Measurements from ENCODE around the gene PTPRT. TPM values are rescaled to one million over a fixed set of nuclear protein-coding genes. Genes with fewer than 3 reads are reported as not detected.

The PTPRT gene
- total RNA-seq, 1 experiment from 2014 or later: not detected

DNA sequence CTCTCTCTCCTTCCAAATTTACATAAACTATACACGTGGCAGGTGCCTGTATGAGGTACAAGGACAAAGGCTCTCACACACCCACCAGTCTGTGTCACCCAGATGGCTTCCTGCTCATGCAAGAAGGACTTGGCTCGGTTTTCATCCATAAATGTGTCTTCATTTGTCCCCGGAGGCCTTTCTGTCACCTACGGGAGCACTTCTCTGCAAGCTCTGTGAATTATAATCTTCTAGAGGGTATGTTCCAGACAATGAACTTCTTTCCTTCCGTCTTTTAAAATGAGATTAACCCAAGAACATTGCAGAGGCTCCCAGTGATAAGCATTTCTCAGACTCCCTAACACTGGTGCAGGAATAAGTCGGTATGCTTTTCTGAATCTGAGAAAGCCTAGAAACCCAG, 123.6 kb downstream of the PTPRT start:
- BruUV-seq (replicated peaks): no TSS peak
- TF ChIP-seq TCF7L2 (IDR thresholded peaks at IDR 0.05; ENCODE audit: low read depth, low read length) (no peak), SIN3A (IDR thresholded peaks at IDR 0.05; ENCODE audit: borderline replicate concordance, insufficient read depth, low read depth, low read length) (no peak), POLR2AphosphoS5 (IDR thresholded peaks at IDR 0.05; ENCODE audit: low read depth, low read length) (no peak)
- TF ChIP-seq, protein P1, sequence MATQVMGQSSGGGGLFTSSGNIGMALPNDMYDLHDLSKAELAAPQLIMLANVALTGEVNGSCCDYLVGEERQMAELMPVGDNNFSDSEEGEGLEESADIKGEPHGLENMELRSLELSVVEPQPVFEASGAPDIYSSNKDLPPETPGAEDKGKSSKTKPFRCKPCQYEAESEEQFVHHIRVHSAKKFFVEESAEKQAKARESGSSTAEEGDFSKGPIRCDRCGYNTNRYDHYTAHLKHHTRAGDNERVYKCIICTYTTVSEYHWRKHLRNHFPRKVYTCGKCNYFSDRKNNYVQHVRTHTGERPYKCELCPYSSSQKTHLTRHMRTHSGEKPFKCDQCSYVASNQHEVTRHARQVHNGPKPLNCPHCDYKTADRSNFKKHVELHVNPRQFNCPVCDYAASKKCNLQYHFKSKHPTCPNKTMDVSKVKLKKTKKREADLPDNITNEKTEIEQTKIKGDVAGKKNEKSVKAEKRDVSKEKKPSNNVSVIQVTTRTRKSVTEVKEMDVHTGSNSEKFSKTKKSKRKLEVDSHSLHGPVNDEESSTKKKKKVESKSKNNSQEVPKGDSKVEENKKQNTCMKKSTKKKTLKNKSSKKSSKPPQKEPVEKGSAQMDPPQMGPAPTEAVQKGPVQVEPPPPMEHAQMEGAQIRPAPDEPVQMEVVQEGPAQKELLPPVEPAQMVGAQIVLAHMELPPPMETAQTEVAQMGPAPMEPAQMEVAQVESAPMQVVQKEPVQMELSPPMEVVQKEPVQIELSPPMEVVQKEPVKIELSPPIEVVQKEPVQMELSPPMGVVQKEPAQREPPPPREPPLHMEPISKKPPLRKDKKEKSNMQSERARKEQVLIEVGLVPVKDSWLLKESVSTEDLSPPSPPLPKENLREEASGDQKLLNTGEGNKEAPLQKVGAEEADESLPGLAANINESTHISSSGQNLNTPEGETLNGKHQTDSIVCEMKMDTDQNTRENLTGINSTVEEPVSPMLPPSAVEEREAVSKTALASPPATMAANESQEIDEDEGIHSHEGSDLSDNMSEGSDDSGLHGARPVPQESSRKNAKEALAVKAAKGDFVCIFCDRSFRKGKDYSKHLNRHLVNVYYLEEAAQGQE (IDR thresholded peaks at IDR 0.05; ENCODE audit: insufficient read depth in 1 of 2, low read depth in 2 of 2, low read length in 1 of 2): no peak
- TF ChIP-seq, protein P2, sequence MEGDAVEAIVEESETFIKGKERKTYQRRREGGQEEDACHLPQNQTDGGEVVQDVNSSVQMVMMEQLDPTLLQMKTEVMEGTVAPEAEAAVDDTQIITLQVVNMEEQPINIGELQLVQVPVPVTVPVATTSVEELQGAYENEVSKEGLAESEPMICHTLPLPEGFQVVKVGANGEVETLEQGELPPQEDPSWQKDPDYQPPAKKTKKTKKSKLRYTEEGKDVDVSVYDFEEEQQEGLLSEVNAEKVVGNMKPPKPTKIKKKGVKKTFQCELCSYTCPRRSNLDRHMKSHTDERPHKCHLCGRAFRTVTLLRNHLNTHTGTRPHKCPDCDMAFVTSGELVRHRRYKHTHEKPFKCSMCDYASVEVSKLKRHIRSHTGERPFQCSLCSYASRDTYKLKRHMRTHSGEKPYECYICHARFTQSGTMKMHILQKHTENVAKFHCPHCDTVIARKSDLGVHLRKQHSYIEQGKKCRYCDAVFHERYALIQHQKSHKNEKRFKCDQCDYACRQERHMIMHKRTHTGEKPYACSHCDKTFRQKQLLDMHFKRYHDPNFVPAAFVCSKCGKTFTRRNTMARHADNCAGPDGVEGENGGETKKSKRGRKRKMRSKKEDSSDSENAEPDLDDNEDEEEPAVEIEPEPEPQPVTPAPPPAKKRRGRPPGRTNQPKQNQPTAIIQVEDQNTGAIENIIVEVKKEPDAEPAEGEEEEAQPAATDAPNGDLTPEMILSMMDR (IDR thresholded peaks at IDR 0.05): no peak
- ATAC-seq (no peak), DNase-seq (ENCODE audit: low read depth, low spot score) (no peak)
- in situ Hi-C loops (cut with HindIII; ENCODE audit: low pct_unique_long_range_greater_than_20kb, low sequenced_read_pairs): no loop called here
- Histone ChIP-seq H3K9me3 (ENCODE audit: control insufficient read depth, insufficient read depth, low read depth, low read length) (no peaks in the 10 kb centered on the region), H3K27me3 (ENCODE audit: control insufficient read depth, insufficient read depth, low read length) (no peaks in the 10 kb centered on the region; the same call in 1 of the 2 replicates), H3K36me3 (ENCODE audit: control insufficient read depth, insufficient read depth, low read length) (no peaks in the 10 kb centered on the region), H3K4me3 (ENCODE audit: low read depth in 2 of 2, low read length in 2 of 2) (no peak overlapping the region), H3K27ac (ENCODE audit: low read length) (no peak overlapping the region), H3K4me1 (ENCODE audit: control insufficient read depth, insufficient read depth, low read length) (no peaks in the 10 kb centered on the region)
- intact Hi-C loops (cut with micrococcal nuclease; ENCODE audit: unreplicated experiment): no loop called here
- CTCF ChIA-PET: no interaction called here
- POLR2A ChIA-PET: no interaction called here

DNA sequence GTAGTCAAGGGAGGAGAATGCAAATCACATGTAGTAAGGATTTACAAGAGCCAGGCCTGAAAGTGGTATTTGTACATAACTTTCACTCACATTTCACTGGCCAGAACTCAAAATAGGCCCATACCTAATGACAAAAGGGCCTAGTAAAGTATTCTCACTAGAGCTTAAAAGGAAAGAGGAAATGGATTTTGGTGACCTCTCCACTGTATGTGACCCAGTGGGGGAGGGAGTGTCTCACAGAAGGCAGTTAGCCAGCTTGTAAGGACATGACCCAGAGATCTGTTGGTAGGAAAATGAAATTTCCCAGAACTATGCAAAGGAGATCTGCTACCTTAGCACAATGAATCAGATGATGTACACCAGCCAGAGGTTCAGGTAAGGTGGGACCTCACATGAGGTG, 124.4 kb downstream of the PTPRT start:
- BruUV-seq (replicated peaks): no TSS peak
- Histone ChIP-seq H3K36me3 (ENCODE audit: control insufficient read depth, insufficient read depth, low read length) (no peaks in the 10 kb centered on the region), H3K9me3 (ENCODE audit: control insufficient read depth, insufficient read depth, low read depth, low read length) (no peaks in the 10 kb centered on the region), H3K4me3 (ENCODE audit: low read depth in 2 of 2, low read length in 2 of 2) (no peak overlapping the region), H3K27me3 (ENCODE audit: control insufficient read depth, insufficient read depth, low read length) (no peaks in the 10 kb centered on the region; the same call in 1 of the 2 replicates), H3K27ac (ENCODE audit: low read length) (no peak overlapping the region), H3K4me1 (ENCODE audit: control insufficient read depth, insufficient read depth, low read length) (no peaks in the 10 kb centered on the region)
- in situ Hi-C loops (cut with HindIII; ENCODE audit: low pct_unique_long_range_greater_than_20kb, low sequenced_read_pairs) (no loop called here), intact Hi-C loops (cut with micrococcal nuclease; ENCODE audit: unreplicated experiment) (no loop called here)
- no peak for DNase-seq (ENCODE audit: low read depth, low spot score)
- CTCF ChIA-PET: no interaction called here
- ATAC-seq: no peak
- POLR2A ChIA-PET: no interaction called here
- TF ChIP-seq, protein P1 (IDR thresholded peaks at IDR 0.05; ENCODE audit: insufficient read depth in 1 of 2, low read depth in 2 of 2, low read length in 1 of 2): no peak
- TF ChIP-seq SIN3A (IDR thresholded peaks at IDR 0.05; ENCODE audit: borderline replicate concordance, insufficient read depth, low read depth, low read length) (no peak), TCF7L2 (IDR thresholded peaks at IDR 0.05; ENCODE audit: low read depth, low read length) (no peak), POLR2AphosphoS5 (IDR thresholded peaks at IDR 0.05; ENCODE audit: low read depth, low read length) (no peak)
- TF ChIP-seq, protein P2 (IDR thresholded peaks at IDR 0.05): no peak

All from Panc1 (cell line).